Fibroblast of the aortic adventitia (primary cell): ENCODE results near the gene TH. TPM values are rescaled to one million over a fixed set of nuclear protein-coding genes. Genes with fewer than 3 reads are reported as not detected.

Experiments used
- DNase-seq: peaks from one replicate; pipeline ENCODE4 v3.0.0-alpha.2; 2010; ENCODE audit warnings: low read depth
- H3K4me3 ChIP-seq: 2 replicates; pipeline ENCODE4 v1.5.1; 2011; ENCODE audit warnings: low read depth, mild to moderate bottlenecking, control low read depth, low read length, moderate library complexity
- CTCF ChIP-seq: IDR thresholded peaks from 2 replicates; pipeline ENCODE4 v1.5.1; 2011; ENCODE audit warnings: mild to moderate bottlenecking, low read length, control low read depth, inconsistent platforms; ENCODE audit not compliant: insufficient read depth
- total RNA-seq: library from RNA; depleted of rRNA; stranded (reverse); fragments of >200 nt; gene quantifications from 2 replicates; pipeline ENCODE4 v1.2.3, GENCODE V29; 2012; ENCODE audit warnings: low replicate concordance

Gene TH
- total RNA-seq, 1 donor: not detected

- TF ChIP-seq CTCF: no peak
- H3K4me3 ChIP-seq: no peak overlapping the region
- no peak for DNase-seq
These were observed 41.0 kb upstream of the TH start for GRCh38 chr11:2212411-2213251.

- no peak for DNase-seq
- no peak overlapping the region for H3K4me3 ChIP-seq
- no peak for TF ChIP-seq CTCF
These were observed 39.7 kb upstream of the TH start for GRCh38 chr11:2211113-2211971.

GRCh38 chr11:2210366-2211112, 38.9 kb upstream of the TH start:
- H3K4me3 ChIP-seq: no peak overlapping the region
- TF ChIP-seq CTCF: no peak
- no peak for DNase-seq

GRCh38 chr11:2209900-2210321, 38.3 kb upstream of the TH start:
- no peak overlapping the region for H3K4me3 ChIP-seq
- DNase-seq: no peak
- TF ChIP-seq CTCF: no peak

- TF ChIP-seq CTCF: no peak
- no peak overlapping the region for H3K4me3 ChIP-seq
- DNase-seq: no peak
These were observed 37.8 kb upstream of the TH start for GRCh38 chr11:2209370-2209801.

- no peak for TF ChIP-seq CTCF
- H3K4me3 ChIP-seq: no peak overlapping the region
- no peak for DNase-seq
These were observed 37.2 kb upstream of the TH start for GRCh38 chr11:2208691-2209369.
